Trophoblast cell (in vitro differentiated cells and primary cell): ENCODE measurements around the gene SPRING1.

Experiments
- DNase-seq, 2 donors: peaks; one replicate each; pipeline ENCODE4 v3.0.0-alpha.2; 2016
- H2AFZ ChIP-seq: 2 replicates; pipeline ENCODE4 v1.6.1; 2013; ENCODE audit warnings: low read length, moderate library complexity, mild to moderate bottlenecking; ENCODE audit not compliant: insufficient read depth, poor library complexity
- H2AK5ac ChIP-seq: 2 replicates; pipeline ENCODE4 v1.6.1; 2013; ENCODE audit warnings: mild to moderate bottlenecking, low read length
- H2BK120ac ChIP-seq: 2 replicates; pipeline ENCODE4 v1.6.1; 2013; ENCODE audit warnings: low read length, mild to moderate bottlenecking, moderate library complexity; ENCODE audit not compliant: insufficient read depth, poor library complexity
- H2BK12ac ChIP-seq: 2 replicates; pipeline ENCODE4 v1.6.1; 2013; ENCODE audit warnings: mild to moderate bottlenecking, low read length, moderate library complexity
- H2BK5ac ChIP-seq: 2 replicates; pipeline ENCODE4 v1.6.1; 2013; ENCODE audit warnings: low read length, low read depth, moderate library complexity, mild to moderate bottlenecking; ENCODE audit not compliant: poor library complexity
- H3K14ac ChIP-seq: 2 replicates; pipeline ENCODE4 v1.6.1; 2013; ENCODE audit warnings: mild to moderate bottlenecking, low read length
- H3K18ac ChIP-seq: 2 replicates; pipeline ENCODE4 v1.6.1; 2013; ENCODE audit warnings: mild to moderate bottlenecking, low read length
- H3K23ac ChIP-seq: 2 replicates; pipeline ENCODE4 v1.6.1; 2013; ENCODE audit warnings: low read length
- H3K27ac ChIP-seq: 2 replicates; pipeline ENCODE4 v1.5.1; 2013; ENCODE audit warnings: low read depth, mild to moderate bottlenecking, inconsistent platforms, low read length, moderate library complexity
- H3K27me3 ChIP-seq: 2 replicates; pipeline ENCODE4 v1.6.1; 2013; ENCODE audit warnings: inconsistent platforms, mild to moderate bottlenecking, low read length, moderate library complexity; ENCODE audit not compliant: insufficient read depth
- H3K36me3 ChIP-seq, 2 experiments: 1 replicate in 1 of 2; 2 replicates in 1 of 2; pipeline ENCODE4 v1.6.1; 2013; ENCODE audit warnings: low read length in 2 of 2, mild to moderate bottlenecking in 2 of 2, moderate library complexity in 1 of 2; ENCODE audit not compliant: insufficient read depth in 2 of 2, control insufficient read depth in 1 of 2
- H3K4ac ChIP-seq: 2 replicates; pipeline ENCODE4 v1.6.1; 2013; ENCODE audit warnings: low read depth, mild to moderate bottlenecking, low read length, moderate library complexity
- H3K4me1 ChIP-seq, 2 experiments: 1 replicate in 1 of 2; 2 replicates in 1 of 2; pipeline ENCODE4 v1.6.1; 2013; ENCODE audit warnings: low read length in 2 of 2, mild to moderate bottlenecking in 2 of 2, moderate library complexity in 1 of 2; ENCODE audit not compliant: insufficient read depth in 2 of 2, control insufficient read depth in 1 of 2
- H3K4me2 ChIP-seq: 2 replicates; pipeline ENCODE4 v1.6.1; 2013; ENCODE audit warnings: inconsistent platforms, mild to moderate bottlenecking, low read length, moderate library complexity
- H3K4me3 ChIP-seq: 2 replicates; pipeline ENCODE4 v1.5.1; 2013; ENCODE audit warnings: mild to moderate bottlenecking, low read depth, low read length, inconsistent platforms
- H3K79me1 ChIP-seq: one replicate; pipeline ENCODE4 v1.6.1; 2013; ENCODE audit warnings: low read length
- H3K79me2 ChIP-seq: 2 replicates; pipeline ENCODE4 v1.6.1; 2013; ENCODE audit warnings: low read length, mild to moderate bottlenecking; ENCODE audit not compliant: control insufficient read depth, insufficient read depth, poor library complexity
- H3K9ac ChIP-seq: 2 replicates; pipeline ENCODE4 v1.6.1; 2013; ENCODE audit warnings: mild to moderate bottlenecking, low read length
- H3K9me3 ChIP-seq: 2 replicates; pipeline ENCODE4 v1.6.1; 2013; ENCODE audit warnings: low read depth, mild to moderate bottlenecking, control low read depth, inconsistent platforms, low read length; ENCODE audit not compliant: insufficient read depth
- H4K12ac ChIP-seq: 2 replicates; pipeline ENCODE4 v1.6.1; 2013; ENCODE audit warnings: low read depth, mild to moderate bottlenecking, low read length, moderate library complexity
- H4K8ac ChIP-seq: 2 replicates; pipeline ENCODE4 v1.6.1; 2013; ENCODE audit warnings: low read depth, mild to moderate bottlenecking, low read length, moderate library complexity
- H4K91ac ChIP-seq: one replicate; pipeline ENCODE4 v1.6.1; 2013; ENCODE audit warnings: low read depth, mild to moderate bottlenecking, low read length, moderate library complexity
- WGBS: extraction: QIAGEN DNeasy Blood & Tissue Kit; methylation state at CpG from one replicate; pipeline ENCODE4 v1.1.7; 2013; ENCODE audit warnings: missing lambda C conversion rate; ENCODE audit not compliant: insufficient read length, insufficient coverage; ENCODE audit errors: extremely low coverage; 5-methylcytosine and 5-hydroxymethylcytosine counted together

SPRING1 gene

DNA sequence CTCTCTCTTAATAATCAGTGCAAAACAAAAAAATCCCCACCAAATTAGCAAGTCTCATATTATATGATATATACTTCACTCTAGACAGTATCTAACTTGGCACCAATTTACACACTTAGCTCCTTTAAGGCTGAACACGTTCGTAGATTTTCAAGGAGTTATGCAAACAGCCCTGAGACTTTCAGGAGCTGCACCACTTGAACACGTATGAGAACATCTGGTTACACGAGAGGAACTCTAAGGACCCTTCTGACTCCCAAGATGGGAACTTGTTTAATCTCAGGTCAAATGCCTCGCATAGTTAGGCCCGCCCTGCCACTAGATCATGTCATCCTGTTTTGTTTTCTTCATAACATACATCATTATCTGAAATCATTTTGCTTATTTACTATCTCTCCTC is 10.0 kb downstream of the SPRING1 start:
- Histone ChIP-seq H2BK5ac (no peak overlapping the region), H3K27ac (no peak overlapping the region), H4K91ac (no peak overlapping the region), H3K4me3 (no peak overlapping the region), H3K79me1 (no peaks in the 10 kb centered on the region), H3K79me2 (no peaks in the 10 kb centered on the region), H3K4me2 (no peak overlapping the region), H4K8ac (no peak overlapping the region), H2BK12ac (no peak overlapping the region), H3K27me3 (no peaks in the 10 kb centered on the region), H3K9ac (no peak overlapping the region), H3K4ac (no peak overlapping the region), H2AFZ (no peak overlapping the region), H4K12ac (no peak overlapping the region), H3K4me1 (no peaks in the 10 kb centered on the region), H2BK120ac (no peak overlapping the region), H3K36me3 (peaks cover 8 to 10% of the 10 kb centered on the region in 2 experiments), H3K18ac (no peak overlapping the region), H3K9me3 (no peaks in the 10 kb centered on the region), H2AK5ac (no peak overlapping the region), H3K23ac (no peak overlapping the region), H3K14ac (no peak overlapping the region)
- no CpG with 5 or more reads among the region's 6 CpGs for WGBS
- peak; percentile 69 to 85 for DNase-seq

DNA sequence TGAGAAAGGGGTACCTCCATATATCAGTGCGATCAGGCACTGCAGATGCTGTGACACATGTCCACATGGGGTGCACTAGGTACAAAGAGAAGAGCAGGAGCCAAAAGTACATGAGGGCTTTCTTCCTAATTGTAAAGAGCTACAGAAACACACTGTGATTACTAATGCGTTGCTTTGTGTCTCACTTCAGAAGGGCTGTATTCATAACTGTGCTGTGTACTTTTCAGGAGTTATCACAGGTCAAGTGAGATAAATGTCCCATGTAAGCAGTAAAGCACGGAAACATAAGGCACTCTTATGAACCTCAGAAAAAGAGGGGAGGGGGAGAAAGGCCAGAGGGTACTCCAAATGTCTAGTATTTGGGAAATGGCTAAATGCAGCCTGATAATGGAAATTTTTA is 10.6 kb downstream of the SPRING1 start:
- no peak overlapping the region for H2BK120ac ChIP-seq
- H3K9ac ChIP-seq = no peak overlapping the region
- H3K4ac ChIP-seq = no peak overlapping the region
- no peaks in the 10 kb centered on the region for H3K9me3 ChIP-seq
- no peak for DNase-seq
- H3K79me2 ChIP-seq = no peaks in the 10 kb centered on the region
- no CpG with 5 or more reads among the region's 3 CpGs for WGBS
- H4K12ac ChIP-seq = no peak overlapping the region
- no peak overlapping the region for H3K27ac ChIP-seq
- no peak overlapping the region for H4K91ac ChIP-seq
- no peak overlapping the region for H3K14ac ChIP-seq
- no peaks in the 10 kb centered on the region for H3K79me1 ChIP-seq
- no peak overlapping the region for H2BK5ac ChIP-seq
- peaks cover 9 to 13% of the 10 kb centered on the region in 2 experiments for H3K36me3 ChIP-seq
- no peak overlapping the region for H3K18ac ChIP-seq
- H2BK12ac ChIP-seq = no peak overlapping the region
- H3K23ac ChIP-seq = peak overlapping the region; percentile 40
- H3K4me3 ChIP-seq = no peak overlapping the region
- no peak overlapping the region for H4K8ac ChIP-seq
- no peak overlapping the region for H2AFZ ChIP-seq
- H2AK5ac ChIP-seq = no peak overlapping the region
- no peaks in the 10 kb centered on the region for H3K27me3 ChIP-seq
- no peaks in the 10 kb centered on the region for H3K4me1 ChIP-seq
- H3K4me2 ChIP-seq = no peak overlapping the region

GRCh38 chr12:116726694-116727093 is 11.2 kb downstream of the SPRING1 start:
- no peaks in the 10 kb centered on the region for H3K9me3 ChIP-seq
- no peak overlapping the region for H3K4me3 ChIP-seq
- H2BK12ac ChIP-seq = no peak overlapping the region

GRCh38 chr12:116722245-116722644 is 15.6 kb downstream of the SPRING1 start:
- Histone ChIP-seq H4K91ac (no peak overlapping the region), H2AFZ (no peak overlapping the region), H3K23ac (no peak overlapping the region), H3K18ac (no peak overlapping the region), H3K27ac (no peak overlapping the region), H3K9ac (no peak overlapping the region), H3K4me1 (no peaks in the 10 kb centered on the region), H2BK5ac (no peak overlapping the region), H3K4me3 (no peak overlapping the region), H4K8ac (no peak overlapping the region), H3K79me2 (peaks cover 2% of the 10 kb centered on the region), H2BK120ac (no peak overlapping the region), H3K4me2 (no peak overlapping the region), H3K36me3 (peaks cover 17 to 25% of the 10 kb centered on the region in 2 experiments), H3K27me3 (no peaks in the 10 kb centered on the region), H3K79me1 (no peaks in the 10 kb centered on the region), H2AK5ac (no peak overlapping the region), H3K14ac (no peak overlapping the region), H3K9me3 (no peaks in the 10 kb centered on the region), H4K12ac (no peak overlapping the region), H2BK12ac (no peak overlapping the region), H3K4ac (no peak overlapping the region)
- DNase-seq = no peak

More at GRCh38 chr12:116726694-116727093, 11.2 kb downstream of the SPRING1 start:
- H3K79me1 ChIP-seq = no peaks in the 10 kb centered on the region
- H2AK5ac ChIP-seq = no peak overlapping the region
- H4K8ac ChIP-seq = no peak overlapping the region
- no peak overlapping the region for H4K12ac ChIP-seq
- H2BK5ac ChIP-seq = no peak overlapping the region
- H2BK120ac ChIP-seq = no peak overlapping the region
- peaks cover 7 to 10% of the 10 kb centered on the region in 2 experiments for H3K36me3 ChIP-seq
- H3K18ac ChIP-seq = no peak overlapping the region
- no peak overlapping the region for H3K9ac ChIP-seq
- H4K91ac ChIP-seq = no peak overlapping the region
- no peak overlapping the region for H3K4ac ChIP-seq
- no peaks in the 10 kb centered on the region for H3K4me1 ChIP-seq
- H3K27me3 ChIP-seq = no peaks in the 10 kb centered on the region
- no peak overlapping the region for H3K27ac ChIP-seq
- H3K4me2 ChIP-seq = no peak overlapping the region
- WGBS = no CpG with 5 or more reads among the region's 4 CpGs
- H2AFZ ChIP-seq = no peak overlapping the region
- DNase-seq = no peak
- no peaks in the 10 kb centered on the region for H3K79me2 ChIP-seq
- no peak overlapping the region for H3K14ac ChIP-seq
- H3K23ac ChIP-seq = no peak overlapping the region
